Measurements from ENCODE around the gene DISP1.
A peak's percentile ranks its signal among the peaks of the same experiment; 100 is the strongest.
"Not testable (repeated sequence)": the region's sequence is repeated elsewhere in the genome, so short reads cannot be mapped to it uniquely, and the experiment has no call there.

Gene DISP1

GRCh38 chr1:222850550-222850949 lies 35.7 kb downstream of the DISP1 start:
- H3K4me3 Mint-ChIP-seq; H3K36me3 Mint-ChIP-seq (ENCODE audit: low read depth); H3K27me3 Mint-ChIP-seq; H3K9me3 Mint-ChIP-seq; intact Hi-C loops (cut with micrococcal nuclease); H3K4me1 Mint-ChIP-seq (ENCODE audit: low read depth): not testable (repeated sequence)
- peak overlapping the region; percentile 31 for H3K27ac Mint-ChIP-seq

DNA sequence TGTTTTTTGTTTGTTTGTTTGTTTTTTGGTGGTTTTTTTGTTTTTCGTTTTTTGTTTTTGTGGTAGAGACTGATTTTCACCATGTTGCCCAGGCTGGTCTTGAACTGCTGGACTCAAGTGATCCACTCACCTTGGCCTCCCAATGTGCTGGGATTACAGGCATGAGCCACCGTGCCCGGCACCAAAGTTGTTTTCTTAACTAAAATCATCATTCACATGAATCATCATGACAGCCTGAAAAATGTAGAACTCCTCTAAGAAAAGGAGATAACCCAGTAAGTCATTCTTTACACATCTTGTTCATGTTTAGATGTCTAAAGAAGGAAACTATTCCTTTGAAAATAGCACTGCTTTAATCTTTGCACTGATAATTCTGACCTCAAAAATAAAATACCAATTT lies 37.5 kb downstream of the DISP1 start:
- Mint-ChIP-seq H3K4me3 (no peak overlapping the region), H3K4me1 (ENCODE audit: low read depth) (no peaks in the 10 kb centered on the region), H3K36me3 (ENCODE audit: low read depth) (peaks cover 6% of the 10 kb centered on the region), H3K9me3 (peaks cover 2% of the 10 kb centered on the region), H3K27ac (no peak overlapping the region), H3K27me3 (no peaks in the 10 kb centered on the region)
- intact Hi-C loops (cut with micrococcal nuclease), result no loop called here

- peaks cover 17% of the 10 kb centered on the region for H3K9me3 Mint-ChIP-seq
- intact Hi-C loops (cut with micrococcal nuclease), result no loop called here
- no peaks in the 10 kb centered on the region for H3K4me1 Mint-ChIP-seq (ENCODE audit: low read depth)
- H3K36me3 Mint-ChIP-seq (ENCODE audit: low read depth), result no peaks in the 10 kb centered on the region
- no peak overlapping the region for H3K4me3 Mint-ChIP-seq
- no peak overlapping the region for H3K27ac Mint-ChIP-seq
- no peaks in the 10 kb centered on the region for H3K27me3 Mint-ChIP-seq
These were observed 46.2 kb downstream of the DISP1 start for GRCh38 chr1:222861062-222861461.

Data from dendritic cell treated with granulocyte-macrophage colony-stimulating factor and Interleukin-4, amounts not matched to agents 40 ng/mL and 50 ng/mL, for 4 days (primary cell).